HepG2 (cell line): ENCODE measurements around the gene NXN. TPM values are rescaled to one million over a fixed set of nuclear protein-coding genes. Genes with fewer than 3 reads are reported as not detected.

ENCODE experiments used
- FOXK1 ChIP-seq: sonication (generic); formaldehyde crosslinking; IDR thresholded peaks from 2 replicates; pipeline ENCODE4 v1.4.0; 2020; ENCODE audit warnings: low read depth, missing genetic modification reagents, borderline replicate concordance
- GZF1 ChIP-seq: sonication (generic); formaldehyde crosslinking; IDR thresholded peaks from 2 replicates; pipeline ENCODE4 v1.5.1; 2020; ENCODE audit warnings: mild to moderate bottlenecking, missing genetic modification reagents
- HNF4A ChIP-seq: sonication (generic); formaldehyde crosslinking; IDR thresholded peaks from 2 replicates; pipeline ENCODE4 v1.4.0; 2020; ENCODE audit warnings: missing genetic modification reagents
- LRRFIP1 ChIP-seq: sonication (generic); formaldehyde crosslinking; conservative IDR thresholded peaks from 2 replicates; pipeline ENCODE4 v1.4.0; 2020; ENCODE audit warnings: missing genetic modification reagents
- MYNN ChIP-seq: sonication (generic); formaldehyde crosslinking; IDR thresholded peaks from 2 replicates; pipeline ENCODE4 v1.4.0; 2020; ENCODE audit warnings: mild to moderate bottlenecking, low read depth, missing genetic modification reagents
- RBAK ChIP-seq: sonication (generic); formaldehyde crosslinking; IDR thresholded peaks from 2 replicates; pipeline ENCODE4 v1.5.1; 2020; ENCODE audit warnings: mild to moderate bottlenecking, missing genetic modification reagents
- RFX1 ChIP-seq: fragments of 450-650 bp; IDR thresholded peaks from 2 replicates; pipeline ENCODE4 v1.6.1; 2017
- TARDBP ChIP-seq: sonication (generic); formaldehyde crosslinking; IDR thresholded peaks from 2 replicates; pipeline ENCODE4 v1.8.0; 2022; ENCODE audit warnings: mild to moderate bottlenecking, missing genetic modification reagents
- ZGPAT ChIP-seq: IDR thresholded peaks from 2 replicates; pipeline ENCODE4 v1.6.1; 2016; ENCODE audit warnings: mild to moderate bottlenecking
- ZNF3 ChIP-seq: IDR thresholded peaks from 2 replicates; pipeline ENCODE4 v1.7.0; 2017; ENCODE audit warnings: inconsistent platforms
- ZNF546 ChIP-seq: sonication (generic); formaldehyde crosslinking; conservative IDR thresholded peaks from 2 replicates; pipeline ENCODE4 v1.8.1; 2023; ENCODE audit warnings: mild to moderate bottlenecking, missing genetic modification reagents
- ZNF549 ChIP-seq: sonication (generic); formaldehyde crosslinking; IDR thresholded peaks from 2 replicates; pipeline ENCODE4 v1.5.0; 2020; ENCODE audit warnings: missing genetic modification reagents
- ZNF740 ChIP-seq: sonication (generic); formaldehyde crosslinking; IDR thresholded peaks from 2 replicates; pipeline ENCODE4 v1.4.0; 2020; ENCODE audit warnings: missing genetic modification reagents
- polyA plus RNA-seq, 8 experiments: library from polyadenylated mRNA; depleted of rRNA in 3 of 8; stranded (reverse) in 7 of 8; unstranded in 1 of 8; fragments of >200 nt; fragmentation: Illumina TruSeq in 4 of 8; extraction: Trizol in 4 of 8; gene quantifications; 2 replicates each; pipeline versions ENCODE4 v1.2.1 to v1.2.3, GENCODE V29; 2011 to 2016; ENCODE audit warnings: low read depth in 4 of 8, missing spikeins in 1 of 8, mixed read lengths in 1 of 8; ENCODE audit not compliant: insufficient read depth in 1 of 8
- total RNA-seq, 5 experiments: library from RNA; depleted of rRNA; stranded (reverse); fragments of >200 nt; fragmentation: Illumina TruSeq; extraction: Trizol; gene quantifications; 2 replicates each; pipeline ENCODE4 v1.2.3, GENCODE V29; 2016; ENCODE audit warnings: low read depth in 1 of 5
- TF ChIP-seq, protein P1 (sequence below): sonication (generic); formaldehyde crosslinking; IDR thresholded peaks from 2 replicates; pipeline ENCODE4 v1.4.0; 2020; ENCODE audit warnings: missing genetic modification reagents
- TF ChIP-seq, protein P2 (sequence below): sonication (generic); formaldehyde crosslinking; conservative IDR thresholded peaks from 2 replicates; pipeline ENCODE4 v1.4.0; 2020; ENCODE audit warnings: mild to moderate bottlenecking, missing genetic modification reagents, moderate library complexity

Gene NXN
- total and polyA plus RNA-seq, 2 of the 13 experiments (the other 11 are each of a cell fraction or from before 2014, with no cell fraction given): 22.2 to 24.3 TPM

DNA sequence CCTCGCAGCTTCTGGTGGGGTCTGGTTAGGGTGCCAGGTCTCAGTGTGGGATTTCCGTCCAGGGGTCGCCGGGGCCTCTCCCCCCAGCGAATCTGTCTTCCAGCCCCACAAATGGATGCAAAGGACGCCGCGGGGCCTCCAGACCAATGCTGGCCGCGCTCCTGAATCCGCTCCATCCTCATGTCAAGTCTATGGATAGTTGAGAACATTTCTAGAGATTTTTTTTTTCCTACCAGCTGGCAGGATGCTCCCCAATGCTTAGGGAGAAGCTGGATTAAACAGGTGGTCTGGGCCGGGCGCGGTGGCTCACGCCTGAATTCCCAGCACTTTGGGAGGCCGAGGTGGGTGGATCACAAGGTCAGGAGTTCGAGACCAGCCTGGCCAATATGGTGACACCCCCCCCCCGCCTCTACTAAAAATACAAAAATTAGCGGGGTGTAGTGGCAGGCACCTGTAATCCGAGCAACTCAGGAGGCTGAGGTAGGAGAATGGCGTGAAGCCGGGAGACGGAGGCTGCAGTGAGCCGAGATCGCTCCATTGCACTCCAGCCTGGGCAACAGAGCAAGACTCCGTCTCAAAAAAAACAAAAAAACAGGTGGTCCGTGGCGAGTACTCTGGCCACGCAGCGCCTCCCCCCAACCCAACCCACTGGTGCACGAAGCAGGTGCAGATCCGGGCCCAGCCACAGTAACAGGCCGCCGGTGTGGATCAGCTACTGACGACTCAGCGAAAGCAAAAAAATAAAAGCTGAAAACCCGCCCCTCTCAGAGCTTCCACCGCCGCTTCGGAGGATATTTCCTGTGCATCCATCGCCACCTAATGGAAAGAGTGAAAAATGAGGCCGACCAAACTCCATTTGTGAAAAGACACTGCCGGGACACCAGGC is 1.1 kb upstream of the NXN start (continued):
- TF ChIP-seq, protein P1, sequence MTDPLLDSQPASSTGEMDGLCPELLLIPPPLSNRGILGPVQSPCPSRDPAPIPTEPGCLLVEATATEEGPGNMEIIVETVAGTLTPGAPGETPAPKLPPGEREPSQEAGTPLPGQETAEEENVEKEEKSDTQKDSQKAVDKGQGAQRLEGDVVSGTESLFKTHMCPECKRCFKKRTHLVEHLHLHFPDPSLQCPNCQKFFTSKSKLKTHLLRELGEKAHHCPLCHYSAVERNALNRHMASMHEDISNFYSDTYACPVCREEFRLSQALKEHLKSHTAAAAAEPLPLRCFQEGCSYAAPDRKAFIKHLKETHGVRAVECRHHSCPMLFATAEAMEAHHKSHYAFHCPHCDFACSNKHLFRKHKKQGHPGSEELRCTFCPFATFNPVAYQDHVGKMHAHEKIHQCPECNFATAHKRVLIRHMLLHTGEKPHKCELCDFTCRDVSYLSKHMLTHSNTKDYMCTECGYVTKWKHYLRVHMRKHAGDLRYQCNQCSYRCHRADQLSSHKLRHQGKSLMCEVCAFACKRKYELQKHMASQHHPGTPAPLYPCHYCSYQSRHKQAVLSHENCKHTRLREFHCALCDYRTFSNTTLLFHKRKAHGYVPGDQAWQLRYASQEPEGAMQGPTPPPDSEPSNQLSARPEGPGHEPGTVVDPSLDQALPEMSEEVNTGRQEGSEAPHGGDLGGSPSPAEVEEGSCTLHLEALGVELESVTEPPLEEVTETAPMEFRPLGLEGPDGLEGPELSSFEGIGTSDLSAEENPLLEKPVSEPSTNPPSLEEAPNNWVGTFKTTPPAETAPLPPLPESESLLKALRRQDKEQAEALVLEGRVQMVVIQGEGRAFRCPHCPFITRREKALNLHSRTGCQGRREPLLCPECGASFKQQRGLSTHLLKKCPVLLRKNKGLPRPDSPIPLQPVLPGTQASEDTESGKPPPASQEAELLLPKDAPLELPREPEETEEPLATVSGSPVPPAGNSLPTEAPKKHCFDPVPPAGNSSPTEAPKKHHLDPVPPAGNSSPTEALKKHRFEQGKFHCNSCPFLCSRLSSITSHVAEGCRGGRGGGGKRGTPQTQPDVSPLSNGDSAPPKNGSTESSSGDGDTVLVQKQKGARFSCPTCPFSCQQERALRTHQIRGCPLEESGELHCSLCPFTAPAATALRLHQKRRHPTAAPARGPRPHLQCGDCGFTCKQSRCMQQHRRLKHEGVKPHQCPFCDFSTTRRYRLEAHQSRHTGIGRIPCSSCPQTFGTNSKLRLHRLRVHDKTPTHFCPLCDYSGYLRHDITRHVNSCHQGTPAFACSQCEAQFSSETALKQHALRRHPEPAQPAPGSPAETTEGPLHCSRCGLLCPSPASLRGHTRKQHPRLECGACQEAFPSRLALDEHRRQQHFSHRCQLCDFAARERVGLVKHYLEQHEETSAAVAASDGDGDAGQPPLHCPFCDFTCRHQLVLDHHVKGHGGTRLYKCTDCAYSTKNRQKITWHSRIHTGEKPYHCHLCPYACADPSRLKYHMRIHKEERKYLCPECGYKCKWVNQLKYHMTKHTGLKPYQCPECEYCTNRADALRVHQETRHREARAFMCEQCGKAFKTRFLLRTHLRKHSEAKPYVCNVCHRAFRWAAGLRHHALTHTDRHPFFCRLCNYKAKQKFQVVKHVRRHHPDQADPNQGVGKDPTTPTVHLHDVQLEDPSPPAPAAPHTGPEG: peak; percentile 41; the same call in 1 of the 2 replicates
- TF ChIP-seq, protein P2, sequence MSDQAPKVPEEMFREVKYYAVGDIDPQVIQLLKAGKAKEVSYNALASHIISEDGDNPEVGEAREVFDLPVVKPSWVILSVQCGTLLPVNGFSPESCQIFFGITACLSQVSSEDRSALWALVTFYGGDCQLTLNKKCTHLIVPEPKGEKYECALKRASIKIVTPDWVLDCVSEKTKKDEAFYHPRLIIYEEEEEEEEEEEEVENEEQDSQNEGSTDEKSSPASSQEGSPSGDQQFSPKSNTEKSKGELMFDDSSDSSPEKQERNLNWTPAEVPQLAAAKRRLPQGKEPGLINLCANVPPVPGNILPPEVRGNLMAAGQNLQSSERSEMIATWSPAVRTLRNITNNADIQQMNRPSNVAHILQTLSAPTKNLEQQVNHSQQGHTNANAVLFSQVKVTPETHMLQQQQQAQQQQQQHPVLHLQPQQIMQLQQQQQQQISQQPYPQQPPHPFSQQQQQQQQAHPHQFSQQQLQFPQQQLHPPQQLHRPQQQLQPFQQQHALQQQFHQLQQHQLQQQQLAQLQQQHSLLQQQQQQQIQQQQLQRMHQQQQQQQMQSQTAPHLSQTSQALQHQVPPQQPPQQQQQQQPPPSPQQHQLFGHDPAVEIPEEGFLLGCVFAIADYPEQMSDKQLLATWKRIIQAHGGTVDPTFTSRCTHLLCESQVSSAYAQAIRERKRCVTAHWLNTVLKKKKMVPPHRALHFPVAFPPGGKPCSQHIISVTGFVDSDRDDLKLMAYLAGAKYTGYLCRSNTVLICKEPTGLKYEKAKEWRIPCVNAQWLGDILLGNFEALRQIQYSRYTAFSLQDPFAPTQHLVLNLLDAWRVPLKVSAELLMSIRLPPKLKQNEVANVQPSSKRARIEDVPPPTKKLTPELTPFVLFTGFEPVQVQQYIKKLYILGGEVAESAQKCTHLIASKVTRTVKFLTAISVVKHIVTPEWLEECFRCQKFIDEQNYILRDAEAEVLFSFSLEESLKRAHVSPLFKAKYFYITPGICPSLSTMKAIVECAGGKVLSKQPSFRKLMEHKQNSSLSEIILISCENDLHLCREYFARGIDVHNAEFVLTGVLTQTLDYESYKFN: 0 out of 2 replicates have a peak, but pooled peaks have one; percentile 15
- no peak for TF ChIP-seq RBAK (CRISPR knock-in tag)
- TF ChIP-seq MYNN (CRISPR knock-in tag): no peak
- peak; percentile 27; the same call in 1 of the 2 replicates for TF ChIP-seq ZGPAT (CRISPR knock-in tag)
- no peak for TF ChIP-seq GZF1 (CRISPR knock-in tag)
- no peak for TF ChIP-seq ZNF549 (CRISPR knock-in tag)
- TF ChIP-seq ZNF3 (CRISPR knock-in tag): 0 out of 2 replicates have a peak, but pooled peaks have one; percentile 21
- no peak for TF ChIP-seq LRRFIP1 (CRISPR knock-in tag)
- TF ChIP-seq ZNF546 (CRISPR knock-in tag): no peak
- TF ChIP-seq HNF4A (CRISPR knock-in tag): no peak
- TF ChIP-seq RFX1: no peak
- TF ChIP-seq TARDBP (CRISPR knock-in tag): no peak
- no peak; the same call in 1 of the 2 replicates for TF ChIP-seq ZNF740 (CRISPR knock-in tag)
- 0 out of 2 replicates have a peak, but pooled peaks have one; percentile 17 for TF ChIP-seq FOXK1 (CRISPR knock-in tag)
